Skin epidermis (tissue), 12 donors: ENCODE measurements around the gene TDRD9.

ENCODE experiments used
- H3K27ac ChIP-seq, 21 experiments: fragments of 200-600 bp; sonication (generic) in 11 of 21; one replicate each; pipeline ENCODE4 v1.5.0; 2020; ENCODE audit warnings: mild to moderate bottlenecking in 3 of 21, inconsistent platforms in 2 of 21, moderate library complexity in 2 of 21
- H3K4me3 ChIP-seq, 7 experiments: fragments of 200-600 bp; sonication (generic) in 2 of 7; one replicate each; pipeline ENCODE4 v1.5.0; 2020; ENCODE audit warnings: inconsistent platforms in 2 of 7, mild to moderate bottlenecking in 2 of 7, moderate library complexity in 1 of 7

The TDRD9 gene

GRCh38 chr14:104081951-104082464 lies 153.8 kb downstream of the TDRD9 start:
- no peak overlapping the region for H3K27ac ChIP-seq

GRCh38 chr14:104082807-104083206 lies 154.6 kb downstream of the TDRD9 start:
- Histone ChIP-seq H3K4me3 (no peak overlapping the region), H3K27ac (no peak overlapping the region)

More at GRCh38 chr14:104081951-104082464, 153.8 kb downstream of the TDRD9 start:
- H3K4me3 ChIP-seq, result no peak overlapping the region

- Histone ChIP-seq H3K27ac (no peak overlapping the region), H3K4me3 (no peak overlapping the region)
These were observed 156.2 kb downstream of the TDRD9 start for GRCh38 chr14:104084251-104085002.

GRCh38 chr14:104085032-104085888 lies 157.0 kb downstream of the TDRD9 start, which contains the start of gene ASPG:
TSS of gene ASPG (plus strand) at chr14:104085700. CDS start at chr14:104085771, 71 bp downstream.
- H3K4me3 ChIP-seq, result peak within 1 kb of the TSS in 1 of 7 experiments; percentile 13
- no peak within 1 kb of the TSS for H3K27ac ChIP-seq

- H3K27ac ChIP-seq, result no peak overlapping the region
- peak overlapping the region in 1 of 7 experiments; percentile 13 for H3K4me3 ChIP-seq
These were observed 157.6 kb downstream of the TDRD9 start for GRCh38 chr14:104085889-104086201.

- H3K4me3 ChIP-seq, result no peak overlapping the region
- no peak overlapping the region for H3K27ac ChIP-seq
These were observed 158.0 kb downstream of the TDRD9 start for GRCh38 chr14:104086210-104086660.

- H3K4me3 ChIP-seq, result no peak overlapping the region
- H3K27ac ChIP-seq, result no peak overlapping the region
These were observed 158.6 kb downstream of the TDRD9 start for GRCh38 chr14:104086661-104087461.

GRCh38 chr14:104087505-104087904 lies 159.2 kb downstream of the TDRD9 start:
- Histone ChIP-seq H3K4me3 (no peak overlapping the region), H3K27ac (no peak overlapping the region)

GRCh38 chr14:104087981-104088850 lies 160.0 kb downstream of the TDRD9 start:
- H3K27ac ChIP-seq, result no peak overlapping the region
- no peak overlapping the region for H3K4me3 ChIP-seq

- no peak overlapping the region for H3K27ac ChIP-seq
These were observed 162.0 kb downstream of the TDRD9 start for GRCh38 chr14:104090071-104090748.

GRCh38 chr14:104091061-104091926 lies 163.0 kb downstream of the TDRD9 start:
- no peak overlapping the region for H3K27ac ChIP-seq
- H3K4me3 ChIP-seq, result no peak overlapping the region

More at GRCh38 chr14:104090071-104090748, 162.0 kb downstream of the TDRD9 start:
- H3K4me3 ChIP-seq, result no peak overlapping the region

- no peak overlapping the region for H3K27ac ChIP-seq
- H3K4me3 ChIP-seq, result no peak overlapping the region
These were observed 163.9 kb downstream of the TDRD9 start for GRCh38 chr14:104091927-104092771.

GRCh38 chr14:104092931-104093365 lies 164.7 kb downstream of the TDRD9 start:
- Histone ChIP-seq H3K27ac (no peak overlapping the region), H3K4me3 (no peak overlapping the region)

- Histone ChIP-seq H3K4me3 (no peak overlapping the region), H3K27ac (no peak overlapping the region)
These were observed 165.3 kb downstream of the TDRD9 start for GRCh38 chr14:104093366-104094055.

GRCh38 chr14:104094056-104094708 lies 165.9 kb downstream of the TDRD9 start:
- Histone ChIP-seq H3K27ac (no peak overlapping the region), H3K4me3 (no peak overlapping the region)
